A673 (cell line): ENCODE measurements around the gene ZFP3.
"Not testable (repeated sequence)": the region's sequence is repeated elsewhere in the genome, so short reads cannot be mapped to it uniquely, and the experiment has no call there.

Source experiments
- EZH2 ChIP-seq: fragments of 200-600 bp; sonication (generic); IDR thresholded peaks from 2 replicates; pipeline ENCODE4 v1.6.1; 2017; ENCODE audit warnings: borderline replicate concordance, low read depth, mild to moderate bottlenecking, mixed read lengths, antibody characterized with exemption, low read length; ENCODE audit not compliant: poor library complexity, severe bottlenecking
- TF ChIP-seq, protein P1 (sequence below): fragments of 300-800, 200-600 bp; sonication (generic); conservative IDR thresholded peaks from 2 replicates; pipeline ENCODE4 v1.5.1; 2017; ENCODE audit warnings: low read depth, mild to moderate bottlenecking, antibody characterized with exemption, low read length, moderate library complexity, mixed read lengths

DNA sequence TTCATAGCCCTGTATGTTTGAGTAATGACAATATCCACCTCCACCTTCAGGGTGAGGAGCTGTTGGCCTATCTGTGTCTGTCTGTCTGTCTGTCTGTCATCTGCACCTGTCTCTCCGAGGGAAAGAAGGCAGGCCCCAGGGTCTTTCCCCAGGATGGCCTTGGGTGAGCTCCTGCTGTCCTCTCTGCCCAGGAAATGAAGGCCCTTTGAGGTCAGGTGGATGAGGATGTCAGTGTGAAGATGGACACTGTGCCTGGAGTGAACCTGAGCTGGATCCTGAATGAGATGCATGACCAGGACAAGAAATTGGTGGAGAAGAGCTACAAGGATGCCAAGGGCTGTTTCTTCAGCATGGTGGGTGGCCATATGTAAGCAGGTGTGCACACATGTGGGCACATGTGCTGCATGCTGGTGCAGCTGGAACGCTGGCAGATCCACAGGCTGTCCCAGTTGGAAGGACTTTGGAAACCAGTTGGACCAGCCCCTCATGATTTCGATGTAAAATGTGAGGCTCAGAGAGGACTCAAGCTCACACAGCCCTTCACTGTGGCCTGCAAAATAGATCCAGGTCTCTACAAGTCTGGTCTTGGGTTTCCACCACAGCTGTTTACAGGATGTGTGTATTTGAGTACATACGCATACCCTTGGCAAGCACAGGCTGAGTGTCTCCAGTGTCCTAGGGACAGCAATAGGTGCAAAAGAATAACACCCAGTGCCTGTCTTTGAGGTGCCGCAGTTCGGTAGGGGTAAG is 42.3 kb downstream of the ZFP3 start:
- TF ChIP-seq, protein P1, sequence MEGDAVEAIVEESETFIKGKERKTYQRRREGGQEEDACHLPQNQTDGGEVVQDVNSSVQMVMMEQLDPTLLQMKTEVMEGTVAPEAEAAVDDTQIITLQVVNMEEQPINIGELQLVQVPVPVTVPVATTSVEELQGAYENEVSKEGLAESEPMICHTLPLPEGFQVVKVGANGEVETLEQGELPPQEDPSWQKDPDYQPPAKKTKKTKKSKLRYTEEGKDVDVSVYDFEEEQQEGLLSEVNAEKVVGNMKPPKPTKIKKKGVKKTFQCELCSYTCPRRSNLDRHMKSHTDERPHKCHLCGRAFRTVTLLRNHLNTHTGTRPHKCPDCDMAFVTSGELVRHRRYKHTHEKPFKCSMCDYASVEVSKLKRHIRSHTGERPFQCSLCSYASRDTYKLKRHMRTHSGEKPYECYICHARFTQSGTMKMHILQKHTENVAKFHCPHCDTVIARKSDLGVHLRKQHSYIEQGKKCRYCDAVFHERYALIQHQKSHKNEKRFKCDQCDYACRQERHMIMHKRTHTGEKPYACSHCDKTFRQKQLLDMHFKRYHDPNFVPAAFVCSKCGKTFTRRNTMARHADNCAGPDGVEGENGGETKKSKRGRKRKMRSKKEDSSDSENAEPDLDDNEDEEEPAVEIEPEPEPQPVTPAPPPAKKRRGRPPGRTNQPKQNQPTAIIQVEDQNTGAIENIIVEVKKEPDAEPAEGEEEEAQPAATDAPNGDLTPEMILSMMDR = not testable (repeated sequence)
- TF ChIP-seq EZH2 = not testable (repeated sequence)
